ENCODE results near the gene COX19. TPM values are rescaled to one million over a fixed set of nuclear protein-coding genes. Genes with fewer than 3 reads are reported as not detected.

The COX19 gene
- total RNA-seq, 6 experiments from 2014 or later: 5.6 to 7.6 (median 6.5) TPM

DNA sequence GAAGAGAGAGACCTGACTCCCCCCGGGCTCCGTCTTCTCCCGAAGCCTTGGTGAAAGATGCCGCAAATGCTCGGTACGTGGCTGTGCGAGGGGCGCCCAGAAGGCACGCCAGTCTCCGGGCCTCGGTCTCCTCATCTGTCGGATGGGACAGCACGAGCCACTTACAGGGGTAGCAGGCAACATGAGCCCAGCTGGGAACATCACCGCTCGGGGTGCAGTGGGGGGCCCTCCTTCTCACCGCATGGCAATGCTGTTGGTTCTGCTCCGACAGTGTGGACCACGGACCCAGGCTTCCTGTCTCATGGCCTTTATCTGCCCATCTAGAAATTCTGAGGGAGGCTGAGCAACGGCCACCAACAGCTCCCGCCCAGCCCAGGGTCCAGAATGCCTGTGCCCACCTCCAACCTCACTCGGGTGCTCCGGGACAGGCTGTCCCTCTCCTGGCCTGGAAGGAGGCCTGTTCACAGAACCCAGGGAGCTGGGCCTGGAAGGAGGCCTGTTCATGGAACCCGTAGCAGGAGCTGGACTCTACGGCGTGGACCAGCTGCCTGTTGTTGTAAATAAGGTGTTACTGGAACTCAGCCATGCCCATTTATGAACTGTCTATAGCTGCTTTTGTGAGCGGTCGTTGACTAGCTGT lies 36.7 kb downstream of the COX19 start:
- H3K27me3 Mint-ChIP-seq (ENCODE audit: insufficient read depth): peaks cover 7% of the 10 kb centered on the region
- no peaks in the 10 kb centered on the region for H3K9me3 Mint-ChIP-seq
- no peak overlapping the region for H3K27ac Mint-ChIP-seq
- H3K4me1 Mint-ChIP-seq (ENCODE audit: low read depth): peaks cover 5% of the 10 kb centered on the region; the same call in 1 of the 2 replicates
- DNase-seq: no peak
- H3K36me3 Mint-ChIP-seq (ENCODE audit: low read depth): no peaks in the 10 kb centered on the region
- no peak overlapping the region for H3K4me3 Mint-ChIP-seq
- TF ChIP-seq, protein P1, sequence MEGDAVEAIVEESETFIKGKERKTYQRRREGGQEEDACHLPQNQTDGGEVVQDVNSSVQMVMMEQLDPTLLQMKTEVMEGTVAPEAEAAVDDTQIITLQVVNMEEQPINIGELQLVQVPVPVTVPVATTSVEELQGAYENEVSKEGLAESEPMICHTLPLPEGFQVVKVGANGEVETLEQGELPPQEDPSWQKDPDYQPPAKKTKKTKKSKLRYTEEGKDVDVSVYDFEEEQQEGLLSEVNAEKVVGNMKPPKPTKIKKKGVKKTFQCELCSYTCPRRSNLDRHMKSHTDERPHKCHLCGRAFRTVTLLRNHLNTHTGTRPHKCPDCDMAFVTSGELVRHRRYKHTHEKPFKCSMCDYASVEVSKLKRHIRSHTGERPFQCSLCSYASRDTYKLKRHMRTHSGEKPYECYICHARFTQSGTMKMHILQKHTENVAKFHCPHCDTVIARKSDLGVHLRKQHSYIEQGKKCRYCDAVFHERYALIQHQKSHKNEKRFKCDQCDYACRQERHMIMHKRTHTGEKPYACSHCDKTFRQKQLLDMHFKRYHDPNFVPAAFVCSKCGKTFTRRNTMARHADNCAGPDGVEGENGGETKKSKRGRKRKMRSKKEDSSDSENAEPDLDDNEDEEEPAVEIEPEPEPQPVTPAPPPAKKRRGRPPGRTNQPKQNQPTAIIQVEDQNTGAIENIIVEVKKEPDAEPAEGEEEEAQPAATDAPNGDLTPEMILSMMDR (IDR thresholded peaks at IDR 0.05): no peak

DNA sequence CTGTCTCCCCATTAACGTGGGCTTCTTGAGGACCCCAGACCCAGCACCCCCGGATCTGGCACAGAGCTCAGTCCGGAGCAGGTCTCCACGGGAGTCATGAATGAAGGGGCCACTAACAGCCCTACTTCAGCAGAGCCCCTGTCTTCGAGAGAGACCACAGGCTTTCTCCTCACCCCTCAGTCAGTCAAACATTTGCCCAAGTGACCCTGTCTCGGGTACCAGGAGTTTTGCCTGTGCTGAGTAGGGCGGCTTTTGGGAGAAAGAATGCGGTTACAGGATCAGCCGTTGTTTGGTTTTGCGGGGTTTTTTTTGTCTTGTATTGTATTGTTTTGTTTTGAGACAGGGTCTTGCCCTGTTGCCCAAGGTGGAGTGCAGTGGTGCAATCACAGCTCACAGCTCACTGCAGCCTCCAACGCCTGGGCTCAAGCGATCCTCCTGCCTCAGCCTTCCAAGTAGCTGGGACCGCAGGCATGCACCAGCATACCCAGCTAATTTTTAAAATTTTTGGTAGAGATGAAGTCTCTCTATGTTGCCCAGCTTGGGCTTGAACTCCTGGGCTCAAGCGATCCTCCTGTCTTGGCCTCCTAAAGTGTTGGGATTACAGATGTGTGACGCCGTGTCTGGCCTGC lies 37.4 kb downstream of the COX19 start:
- TF ChIP-seq, protein P1 (IDR thresholded peaks at IDR 0.05): no peak
- Mint-ChIP-seq H3K4me1 (ENCODE audit: low read depth) (peaks cover 5% of the 10 kb centered on the region; the same call in 1 of the 2 replicates), H3K36me3 (ENCODE audit: low read depth) (no peaks in the 10 kb centered on the region), H3K27ac (no peak overlapping the region), H3K9me3 (no peaks in the 10 kb centered on the region), H3K27me3 (ENCODE audit: insufficient read depth) (peaks cover 7% of the 10 kb centered on the region), H3K4me3 (no peak overlapping the region)
- no peak for DNase-seq

DNA sequence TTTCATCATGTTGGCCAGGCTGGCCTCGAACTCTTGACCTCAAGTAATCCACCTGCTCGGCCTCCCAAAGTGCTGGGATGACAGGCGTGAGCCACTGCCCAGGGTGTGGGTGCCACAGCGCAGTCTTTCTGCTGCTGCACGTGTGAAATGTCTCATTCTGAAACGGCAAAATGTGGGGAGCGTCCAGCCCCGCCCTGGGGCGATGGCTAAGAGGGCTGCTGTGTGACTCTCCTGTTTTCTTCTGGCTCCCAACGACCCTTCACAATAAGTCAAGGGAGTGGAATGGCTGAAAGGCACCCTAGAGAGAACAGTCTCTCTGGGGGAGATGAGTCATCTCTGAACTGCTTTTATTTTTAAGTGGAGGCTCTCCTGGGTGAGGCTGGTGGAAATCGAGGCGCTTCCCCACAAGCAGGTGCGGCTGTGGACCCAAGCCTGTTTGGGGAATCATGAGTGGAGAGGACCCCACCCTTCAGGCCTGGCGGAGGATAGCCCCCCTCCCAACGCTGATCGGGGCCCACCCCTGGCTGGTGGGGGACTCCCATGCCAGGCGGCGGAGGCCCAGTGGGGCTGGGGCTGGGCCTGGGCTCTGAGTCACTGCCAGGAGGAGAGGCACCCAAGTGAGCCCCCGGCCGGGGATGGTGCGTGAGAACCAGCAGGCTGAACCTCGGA lies 38.8 kb downstream of the COX19 start:
- Mint-ChIP-seq H3K36me3 (ENCODE audit: low read depth) (no peaks in the 10 kb centered on the region), H3K9me3 (no peaks in the 10 kb centered on the region), H3K27me3 (ENCODE audit: insufficient read depth) (peaks cover 9% of the 10 kb centered on the region), H3K27ac (no peak overlapping the region), H3K4me3 (no peak overlapping the region), H3K4me1 (ENCODE audit: low read depth) (peaks cover 5% of the 10 kb centered on the region; the same call in 1 of the 2 replicates)
- no peak for DNase-seq
- TF ChIP-seq, protein P1 (IDR thresholded peaks at IDR 0.05): no peak

DNA sequence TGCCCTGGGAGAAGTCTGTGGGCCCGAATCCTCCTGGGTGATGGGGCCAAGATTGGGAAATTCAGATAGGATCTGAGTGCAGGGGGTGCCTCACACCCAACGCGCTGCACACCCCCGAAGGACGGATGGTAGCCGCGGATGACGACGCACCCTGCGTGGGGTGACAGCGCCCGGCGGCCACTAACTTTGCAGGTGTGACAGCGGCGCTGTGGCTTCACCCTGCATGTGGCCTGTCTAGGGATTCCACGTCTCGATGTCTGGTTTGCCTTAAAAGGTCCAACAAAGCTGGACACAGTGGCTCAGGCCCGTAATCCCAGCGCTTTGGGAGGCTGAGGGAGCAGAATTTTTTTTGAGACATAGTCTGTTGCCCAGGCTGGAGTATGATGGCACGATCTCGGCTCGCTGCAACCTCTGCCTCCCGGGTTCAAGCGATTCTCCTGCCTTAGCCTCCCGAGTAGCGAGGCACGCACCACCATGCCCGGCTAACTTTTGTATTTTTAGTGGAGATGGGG lies 39.4 kb downstream of the COX19 start:
- TF ChIP-seq, protein P1 (IDR thresholded peaks at IDR 0.05): no peak
- DNase-seq: no peak
- Mint-ChIP-seq H3K27ac (no peak overlapping the region), H3K27me3 (ENCODE audit: insufficient read depth) (peaks cover 9% of the 10 kb centered on the region), H3K9me3 (no peaks in the 10 kb centered on the region), H3K4me3 (no peak overlapping the region), H3K36me3 (ENCODE audit: low read depth) (no peaks in the 10 kb centered on the region), H3K4me1 (ENCODE audit: low read depth) (peaks cover 5% of the 10 kb centered on the region; the same call in 1 of the 2 replicates)

DNA sequence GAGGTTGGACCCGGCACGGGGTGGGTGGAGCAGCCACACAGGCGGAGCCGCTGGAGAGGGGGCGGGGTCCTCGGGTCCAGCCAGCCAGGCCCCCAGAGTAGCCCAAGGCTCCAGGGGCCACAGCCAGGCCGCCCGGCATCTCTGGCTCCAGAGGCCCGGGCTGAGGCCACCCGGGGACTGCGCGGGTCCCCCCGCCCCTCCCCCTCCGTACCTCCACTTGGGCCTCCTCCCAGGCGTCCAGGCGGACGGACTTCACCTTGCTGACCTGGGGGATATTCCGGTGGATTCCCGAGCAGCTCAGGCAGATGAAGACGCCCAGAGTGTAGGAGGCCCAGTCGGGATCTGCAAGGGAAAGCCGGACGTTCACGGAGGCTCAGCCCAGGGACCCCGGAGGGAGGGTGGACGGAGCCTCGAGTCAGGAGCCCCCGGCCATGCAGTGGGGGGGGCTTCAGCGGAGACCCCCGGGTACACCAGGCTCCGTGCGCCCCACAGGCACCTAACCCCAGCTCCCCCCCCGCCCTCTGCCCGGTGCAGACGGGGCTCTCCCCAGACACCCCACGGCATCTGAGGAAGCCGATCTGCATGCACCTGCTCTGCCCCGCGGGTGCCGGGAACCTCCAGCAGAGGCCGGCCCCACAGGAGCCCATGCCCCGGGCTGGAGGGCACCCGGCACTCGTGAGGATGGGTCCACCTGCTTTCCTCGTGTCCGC lies 40.0 kb downstream of the COX19 start:
- Mint-ChIP-seq H3K27me3 (ENCODE audit: insufficient read depth) (peaks cover 9% of the 10 kb centered on the region), H3K9me3 (no peaks in the 10 kb centered on the region), H3K27ac (no peak overlapping the region), H3K36me3 (ENCODE audit: low read depth) (no peaks in the 10 kb centered on the region), H3K4me1 (ENCODE audit: low read depth) (peaks cover 5% of the 10 kb centered on the region; the same call in 1 of the 2 replicates), H3K4me3 (no peak overlapping the region)
- no peak for DNase-seq
- TF ChIP-seq, protein P1 (IDR thresholded peaks at IDR 0.05): no peak
